ENCODE data around the gene NSG2.

- TF ChIP-seq, protein P1, sequence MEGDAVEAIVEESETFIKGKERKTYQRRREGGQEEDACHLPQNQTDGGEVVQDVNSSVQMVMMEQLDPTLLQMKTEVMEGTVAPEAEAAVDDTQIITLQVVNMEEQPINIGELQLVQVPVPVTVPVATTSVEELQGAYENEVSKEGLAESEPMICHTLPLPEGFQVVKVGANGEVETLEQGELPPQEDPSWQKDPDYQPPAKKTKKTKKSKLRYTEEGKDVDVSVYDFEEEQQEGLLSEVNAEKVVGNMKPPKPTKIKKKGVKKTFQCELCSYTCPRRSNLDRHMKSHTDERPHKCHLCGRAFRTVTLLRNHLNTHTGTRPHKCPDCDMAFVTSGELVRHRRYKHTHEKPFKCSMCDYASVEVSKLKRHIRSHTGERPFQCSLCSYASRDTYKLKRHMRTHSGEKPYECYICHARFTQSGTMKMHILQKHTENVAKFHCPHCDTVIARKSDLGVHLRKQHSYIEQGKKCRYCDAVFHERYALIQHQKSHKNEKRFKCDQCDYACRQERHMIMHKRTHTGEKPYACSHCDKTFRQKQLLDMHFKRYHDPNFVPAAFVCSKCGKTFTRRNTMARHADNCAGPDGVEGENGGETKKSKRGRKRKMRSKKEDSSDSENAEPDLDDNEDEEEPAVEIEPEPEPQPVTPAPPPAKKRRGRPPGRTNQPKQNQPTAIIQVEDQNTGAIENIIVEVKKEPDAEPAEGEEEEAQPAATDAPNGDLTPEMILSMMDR (IDR thresholded peaks at IDR 0.05), result no peak
- TF ChIP-seq POLR2A (IDR thresholded peaks at IDR 0.05), result no peak
Observed at GRCh38 chr5:174053905-174054304, 8.4 kb downstream of the NSG2 start.
